GM12878 (cell line): ENCODE data around the gene BOD1L1. TPM values are rescaled to one million over a fixed set of nuclear protein-coding genes. Genes with fewer than 3 reads are reported as not detected.

Source experiments
- ATAC-seq: fragments of 200-7000 bp; cut with Tn5 transposase; 3 replicates; pipeline ENCODE4 v1.9.1; 2020; ENCODE audit warnings: mild to moderate bottlenecking, moderate library complexity
- BruUV-seq: library from RNA; stranded (reverse); fragments of 400-500 nt; replicated peaks from 2 replicates; lab custom pipeline; 2021; lab: Mats Ljungman, UMichigan
- CTCF ChIA-PET: fragments of 300-600 bp; sonication (Branson Sonifier 250); formaldehyde crosslinking; extraction: SDS; loops from one replicate; lab custom pipeline; 2021; ENCODE audit warnings: inconsistent platforms; lab: Yijun Ruan, JAX
- POLR2A ChIA-PET: fragments of 350-600 bp; formaldehyde crosslinking; extraction: SDS; loops from one replicate; lab custom pipeline; 2021; ENCODE audit warnings: inconsistent platforms; lab: Charles Lee
- RAD21 ChIA-PET: fragments of 300-600 bp; sonication (Branson Sonifier 250); formaldehyde crosslinking; loops from one replicate; lab custom pipeline; 2023; ENCODE audit warnings: antibody characterized with exemption; ENCODE audit not compliant: unreplicated experiment; lab: Charles Lee
- SMC1A ChIA-PET: fragments of 300-600 bp; sonication (Branson Sonifier 250); formaldehyde crosslinking; loops from one replicate; lab custom pipeline; 2023; ENCODE audit not compliant: unreplicated experiment, uncharacterized antibody; lab: Charles Lee
- DNase-seq: peaks from one replicate; pipeline ENCODE4 v3.0.0-alpha.2; 2011; ENCODE audit warnings: low read depth, low spot score
- FAIRE-seq: peaks from 3 replicates; lab custom pipeline; 2011; peaks lifted over from hg19 to GRCh38; lab: Jason Lieb, UNC
- H2AFZ ChIP-seq: 2 replicates; pipeline ENCODE4 v1.6.0; 2011; ENCODE audit warnings: low read depth, low read length, control low read depth; ENCODE audit not compliant: control insufficient read depth
- H3K27ac ChIP-seq: 2 replicates; pipeline ENCODE4 v1.5.1; 2011; ENCODE audit warnings: control low read depth; ENCODE audit not compliant: control insufficient read depth, insufficient read depth
- H3K27me3 ChIP-seq, 2 experiments: replicated peaks in 1 of 2; 2 replicates each; pipeline versions ENCODE4 v1.6.0 to v1.6.1; 2011; ENCODE audit warnings: low read length in 1 of 2; ENCODE audit not compliant: control insufficient read depth in 2 of 2, insufficient read depth in 2 of 2
- H3K36me3 ChIP-seq, 2 experiments: 2 replicates each; pipeline ENCODE4 v1.5.1; 2011; ENCODE audit warnings: low read length in 1 of 2; ENCODE audit not compliant: control insufficient read depth in 2 of 2, insufficient read depth in 2 of 2
- H3K4me1 ChIP-seq: 2 replicates; pipeline ENCODE4 v1.6.1; 2011; ENCODE audit warnings: mild to moderate bottlenecking, low read length, moderate library complexity, mixed read lengths; ENCODE audit not compliant: control insufficient read depth, insufficient read depth
- H3K4me2 ChIP-seq: 2 replicates; pipeline ENCODE4 v1.6.0; 2011; ENCODE audit warnings: control low read depth; ENCODE audit not compliant: control insufficient read depth, insufficient read depth
- H3K4me3 ChIP-seq: fragments of 200-600 bp; sonication (generic); 2 replicates; pipeline ENCODE4 v1.5.1; 2016
- H3K79me2 ChIP-seq: 2 replicates; pipeline ENCODE4 v1.6.0; 2011; ENCODE audit warnings: low read length; ENCODE audit not compliant: control insufficient read depth, insufficient read depth
- H3K9ac ChIP-seq: 2 replicates; pipeline ENCODE4 v1.8.0; 2011; ENCODE audit warnings: low read length, control low read depth, mixed read lengths; ENCODE audit not compliant: control insufficient read depth, insufficient read depth
- H3K9me3 ChIP-seq: replicated peaks from 3 replicates; pipeline ENCODE4 v1.5.1; 2011; ENCODE audit warnings: mild to moderate bottlenecking, low read length; ENCODE audit not compliant: control insufficient read depth, insufficient read depth
- H4K20me1 ChIP-seq: 2 replicates; pipeline ENCODE4 v1.6.0; 2011; ENCODE audit not compliant: control insufficient read depth, insufficient read depth
- FOS ChIP-seq: IDR thresholded peaks from 3 replicates; pipeline ENCODE4 v1.6.1; 2011; ENCODE audit warnings: borderline replicate concordance; ENCODE audit not compliant: insufficient read length; ENCODE audit errors: extremely low read depth
- POLR2A ChIP-seq: IDR thresholded peaks from 2 replicates; pipeline ENCODE4 v1.6.1; 2011; ENCODE audit warnings: low read depth, mild to moderate bottlenecking, low read length
- SMC3 ChIP-seq: IDR thresholded peaks from 2 replicates; pipeline ENCODE4 v1.6.1; 2011; ENCODE audit warnings: low read length, improper control_type of control experiment, borderline replicate concordance
- ZNF24 ChIP-seq: fragments of 450-650 bp; IDR thresholded peaks from 2 replicates; pipeline ENCODE4 v1.6.1; 2017; ENCODE audit warnings: antibody characterized with exemption, mild to moderate bottlenecking
- WGBS: methylation state at CpG from one replicate; pipeline ENCODE4 v1.1.6; 2016; ENCODE audit warnings: low lambda C conversion rate; ENCODE audit not compliant: insufficient replicate concordance, insufficient coverage; ENCODE audit errors: missing lambda C conversion rate; 5-methylcytosine and 5-hydroxymethylcytosine counted together
- in situ Hi-C: fragments of 300-500 bp; cut with MboI; formaldehyde crosslinking; loops from 9 replicates; pipeline ENCODE4 v1.14.3; 2018; ENCODE audit warnings: mixed read lengths
- intact Hi-C: fragments of 100-400 bp; cut with micrococcal nuclease; formaldehyde crosslinking; loops from one replicate; pipeline ENCODE4 v1.14.2; 2022; ENCODE audit not compliant: unreplicated experiment
- polyA plus RNA-seq, 11 experiments: library from polyadenylated mRNA; depleted of rRNA in 4 of 11; unstranded in 6 of 11; stranded (reverse) in 5 of 11; fragments of >200 nt; fragmentation: Nextera tagmentation in 4 of 11; fragmentation: Illumina TruSeq in 1 of 11; extraction: Ambion mirVana in 4 of 11; extraction: Trizol in 1 of 11; gene quantifications; 1 replicate in 1 of 11; 2 replicates in 10 of 11; pipeline versions ENCODE4 v1.2.1 to v1.2.3, GENCODE V29; 2011 to 2016; ENCODE audit warnings: inconsistent platforms in 2 of 11, missing spikeins in 2 of 11, low read depth in 1 of 11
- total RNA-seq, 4 experiments: library from RNA; depleted of rRNA in 3 of 4; stranded (reverse); fragments of >200 nt in 3 of 4; fragmentation: Illumina TruSeq in 1 of 4; extraction: Trizol in 1 of 4; gene quantifications; 2 replicates each; pipeline versions ENCODE4 v1.2.1 to v1.2.3, GENCODE V29; 2013 to 2021

Gene BOD1L1
- total and polyA plus RNA-seq, 10 of the 15 experiments (the other 5 are each of a cell fraction or from before 2014, with no cell fraction given), result 6.8 to 41.6 (median 24.3) TPM

- ChIA-PET POLR2A (no interaction called here), SMC1A (interaction anchor here (0.7 kb wide), 1 partner anchor 718 kb away, joined by 3 read pairs; no protein-coding TSS in a partner anchor)
- FAIRE-seq, result no peak
Measured at GRCh38 chr4:13570916-13571315, 56.6 kb downstream of the BOD1L1 start.

GRCh38 chr4:13567125-13567524 is 60.4 kb downstream of the BOD1L1 start:
- no peak overlapping the region for H3K9ac ChIP-seq
- no peaks in the 10 kb centered on the region for H4K20me1 ChIP-seq
- ChIA-PET SMC1A (no interaction called here), POLR2A (no interaction called here), RAD21 (no interaction called here), CTCF (no interaction called here)
- WGBS, result 99% methylated on average over 5 of the region's 5 CpGs
- H3K4me2 ChIP-seq, result no peak overlapping the region
- no peak overlapping the region for H2AFZ ChIP-seq
- no TSS peak for BruUV-seq
- H3K36me3 ChIP-seq, result peaks cover 2 to 14% of the 10 kb centered on the region in 2 experiments
- H3K27ac ChIP-seq, result no peak overlapping the region
- no peak overlapping the region for H3K4me3 ChIP-seq
- H3K27me3 ChIP-seq, result no peaks in the 10 kb centered on the region
- no peaks in the 10 kb centered on the region for H3K79me2 ChIP-seq
- no peak for DNase-seq
- intact Hi-C loops (no loop called here), in situ Hi-C loops (no loop called here)
- no peaks in the 10 kb centered on the region for H3K4me1 ChIP-seq
- FAIRE-seq, result no peak
- TF ChIP-seq POLR2A, result peak; percentile 39; the same call in 1 of the 2 replicates
- no peak for TF ChIP-seq SMC3
- no peaks in the 10 kb centered on the region for H3K9me3 ChIP-seq
- ATAC-seq, result no peak

More at GRCh38 chr4:13570916-13571315, 56.6 kb downstream of the BOD1L1 start:
- no peak overlapping the region for H3K4me2 ChIP-seq
- H3K9me3 ChIP-seq, result no peaks in the 10 kb centered on the region
- no peaks in the 10 kb centered on the region for H3K79me2 ChIP-seq
- WGBS, result 95% methylated on average over 2 of the region's 2 CpGs
- TF ChIP-seq FOS, result no peak
- TF ChIP-seq ZNF24, result no peak
- peaks cover 7 to 14% of the 10 kb centered on the region in 2 experiments for H3K36me3 ChIP-seq
- BruUV-seq, result no TSS peak
- no peak overlapping the region for H3K27ac ChIP-seq
- H3K27me3 ChIP-seq, result no peaks in the 10 kb centered on the region
- in situ Hi-C loops (no loop called here), intact Hi-C loops (no loop called here)
- no peak overlapping the region for H3K9ac ChIP-seq
- H3K4me1 ChIP-seq, result no peaks in the 10 kb centered on the region
- H3K4me3 ChIP-seq, result no peak overlapping the region
- CTCF ChIA-PET, result no interaction called here
- RAD21 ChIA-PET, result no interaction called here
- no peak for DNase-seq
- ATAC-seq, result no peak
- H4K20me1 ChIP-seq, result no peaks in the 10 kb centered on the region
- H2AFZ ChIP-seq, result no peak overlapping the region
